Subcutaneous preadipocyte (primary cell): ENCODE results near the gene GNPDA1. TPM values are rescaled to one million over a fixed set of nuclear protein-coding genes. Genes with fewer than 3 reads are reported as not detected.

Experiments
- total RNA-seq: library from RNA; depleted of rRNA; stranded (reverse); fragments of >200 nt; gene quantifications from 2 replicates; pipeline ENCODE4 v1.2.3, GENCODE V29; 2012

Gene GNPDA1
- total RNA-seq, result 47.4 and 54.3 TPM in 2 replicates

DNA sequence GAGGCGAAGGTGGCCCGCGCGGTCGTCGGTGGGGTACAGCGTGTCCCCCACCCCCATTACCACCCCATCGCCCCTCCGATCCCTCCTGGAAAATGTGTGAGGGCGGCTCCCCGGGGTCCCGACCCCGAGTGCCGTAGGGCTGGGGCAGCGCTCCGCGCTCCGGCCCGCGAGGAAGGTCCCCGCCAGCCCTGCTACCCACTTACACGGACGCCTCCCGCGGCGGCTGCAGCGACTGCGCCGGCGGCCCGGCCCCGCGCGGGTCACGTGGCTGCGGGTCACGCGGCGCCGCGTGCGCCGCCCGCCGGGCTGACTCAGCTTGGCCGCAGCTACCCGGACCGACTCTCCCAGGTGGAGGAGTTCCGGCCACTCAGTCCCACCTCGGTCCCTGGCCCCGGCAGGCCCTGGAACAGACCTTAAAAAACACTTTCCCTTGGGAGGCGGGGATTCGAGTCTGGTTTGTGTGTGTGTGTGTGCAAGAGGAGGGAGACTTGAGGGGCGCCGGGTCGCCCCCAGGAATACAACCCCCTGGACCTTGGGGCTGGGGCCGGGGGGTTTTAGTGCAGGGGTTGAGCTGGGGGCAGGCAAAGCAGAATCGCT is at the start of gene GNPDA1:
Gene GNPDA1, minus strand, starts transcription at position 236 of the 597 bp plus-strand sequence. CDS start 992 bp downstream, outside the sequence.

DNA sequence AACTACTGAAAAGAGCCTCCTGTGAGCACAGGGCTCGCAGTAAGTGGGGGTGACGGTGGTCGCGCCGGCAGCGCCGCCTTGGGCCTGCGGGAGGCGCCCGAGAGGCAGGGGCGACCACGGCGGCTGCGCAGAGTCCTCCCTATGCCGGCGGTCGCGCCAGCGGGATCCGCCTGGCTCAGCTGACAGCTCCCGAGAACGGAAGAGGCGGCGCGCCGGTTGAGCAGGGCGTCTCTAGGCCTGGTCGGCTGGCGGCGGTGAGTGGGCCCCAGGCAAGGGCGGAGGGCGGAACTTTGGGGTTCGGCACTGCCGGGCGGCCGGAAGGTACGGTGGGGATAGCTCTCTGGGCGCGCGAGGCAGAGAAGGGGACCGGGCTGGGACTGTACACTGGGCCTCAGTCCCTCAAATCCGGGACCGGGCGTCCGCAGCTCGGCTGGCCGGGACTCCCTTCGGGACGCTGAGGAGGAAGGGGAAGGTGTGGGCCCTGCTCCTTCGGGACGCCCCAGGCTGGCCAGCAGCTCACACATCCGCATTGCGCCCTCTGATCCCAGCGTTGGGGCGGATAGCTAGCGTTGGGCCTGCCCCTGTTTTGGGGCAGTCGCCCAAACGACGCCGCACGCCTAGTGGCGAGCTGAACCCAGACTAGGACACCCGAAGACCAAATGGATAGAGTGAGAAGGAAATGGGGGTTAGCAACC is 43.8 kb downstream of the GNPDA1 start, which contains the start of gene RNF14:
Gene RNF14, plus strand, starts transcription at position 192 of the 695 bp plus-strand sequence. CDS start 4,484 bp downstream, outside the sequence.

DNA sequence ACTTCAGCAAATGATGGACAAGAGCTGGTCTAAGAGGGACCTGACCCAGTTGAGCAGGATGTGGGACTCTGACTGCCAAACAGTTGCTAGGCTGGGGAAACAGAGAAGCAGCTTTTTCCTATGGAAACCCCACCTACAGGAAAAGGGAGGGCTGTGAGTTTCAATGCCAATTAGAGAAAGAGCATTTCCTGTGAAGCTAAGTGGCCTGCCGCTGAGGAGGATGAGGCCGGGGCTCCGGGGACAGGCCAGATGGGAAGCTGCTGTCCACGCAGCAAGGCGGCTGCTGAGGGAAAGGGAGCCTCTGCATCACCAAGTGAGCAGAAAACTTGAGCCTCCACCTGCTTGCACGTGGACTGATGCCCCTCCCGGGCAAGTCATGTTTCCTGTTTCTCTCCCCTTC is 54.7 kb downstream of the GNPDA1 start, which contains the start of gene PCDH12:
Gene PCDH12, minus strand, starts transcription at position 90 of the 400 bp plus-strand sequence. CDS start 351 bp downstream, outside the sequence.

Other genes with a start within 250 kb of the GNPDA1 start
- gene PCDH1, start 134.6 kb downstream of the GNPDA1 start, total RNA-seq, result under 0.01 TPM in 1 of 2 replicates, not detected in the other
- 45.9 and 49.6 TPM in 2 replicates for gene DELE1, start 89.2 kb downstream of the GNPDA1 start, total RNA-seq
- gene PCDH12, start 54.8 kb downstream of the GNPDA1 start, total RNA-seq, result 1.2 and 1.5 TPM in 2 replicates
- 44.8 and 45.2 TPM in 2 replicates for gene RNF14, start 43.9 kb downstream of the GNPDA1 start, total RNA-seq
- 83.4 and 84.1 TPM in 2 replicates for gene NDFIP1, start 95.8 kb upstream of the GNPDA1 start, total RNA-seq